ENCODE measurements around the gene STAB2. TPM values are rescaled to one million over a fixed set of nuclear protein-coding genes. Genes with fewer than 3 reads are reported as not detected.
A peak's percentile ranks its signal among the peaks of the same experiment; 100 is the strongest.

STAB2 gene
- total RNA-seq, 4 donors from 2014 or later, result 0.27 to 6.5 (median 1.2) TPM

DNA sequence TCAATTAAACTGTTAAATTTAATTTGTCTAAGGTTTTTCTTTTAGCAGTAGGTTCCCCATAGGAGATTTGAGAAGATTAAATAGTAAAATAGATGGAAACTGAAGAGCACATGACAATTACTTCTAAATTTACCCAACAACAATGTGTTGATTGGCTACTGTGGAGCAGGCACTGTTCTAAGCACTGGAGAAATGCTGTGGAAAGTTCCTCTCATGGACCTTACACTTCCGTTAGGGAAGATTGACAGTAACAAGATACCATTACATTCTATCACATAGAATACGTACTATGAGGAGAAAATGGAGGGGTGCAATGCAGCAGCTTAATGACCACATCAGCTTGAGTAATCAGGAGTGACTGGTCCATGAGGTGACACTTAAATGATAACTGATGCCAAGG, 8.1 kb upstream of the STAB2 start:
- Histone ChIP-seq H3K9me3 (no peaks in the 10 kb centered on the region), H3K27me3 (no peaks in the 10 kb centered on the region), H3K27ac (no peak overlapping the region), H3K4me3 (replicated peaks in 1 of 3) (no peak overlapping the region), H3K36me3 (no peaks in the 10 kb centered on the region), H3K4me1 (peaks cover 4 to 15% of the 10 kb centered on the region in 2 donors)
- 89 to 92% methylated on average over 2 of the region's 2 CpGs for WGBS, 2 donors
- intact Hi-C loops (cut with DNase I), result loop anchor here (5.0 kb wide), 1 partner anchor 53 kb away; no protein-coding TSS in a partner anchor
- no peak for TF ChIP-seq POLR2A (IDR thresholded peaks at IDR 0.05)
- TF ChIP-seq, protein P1, sequence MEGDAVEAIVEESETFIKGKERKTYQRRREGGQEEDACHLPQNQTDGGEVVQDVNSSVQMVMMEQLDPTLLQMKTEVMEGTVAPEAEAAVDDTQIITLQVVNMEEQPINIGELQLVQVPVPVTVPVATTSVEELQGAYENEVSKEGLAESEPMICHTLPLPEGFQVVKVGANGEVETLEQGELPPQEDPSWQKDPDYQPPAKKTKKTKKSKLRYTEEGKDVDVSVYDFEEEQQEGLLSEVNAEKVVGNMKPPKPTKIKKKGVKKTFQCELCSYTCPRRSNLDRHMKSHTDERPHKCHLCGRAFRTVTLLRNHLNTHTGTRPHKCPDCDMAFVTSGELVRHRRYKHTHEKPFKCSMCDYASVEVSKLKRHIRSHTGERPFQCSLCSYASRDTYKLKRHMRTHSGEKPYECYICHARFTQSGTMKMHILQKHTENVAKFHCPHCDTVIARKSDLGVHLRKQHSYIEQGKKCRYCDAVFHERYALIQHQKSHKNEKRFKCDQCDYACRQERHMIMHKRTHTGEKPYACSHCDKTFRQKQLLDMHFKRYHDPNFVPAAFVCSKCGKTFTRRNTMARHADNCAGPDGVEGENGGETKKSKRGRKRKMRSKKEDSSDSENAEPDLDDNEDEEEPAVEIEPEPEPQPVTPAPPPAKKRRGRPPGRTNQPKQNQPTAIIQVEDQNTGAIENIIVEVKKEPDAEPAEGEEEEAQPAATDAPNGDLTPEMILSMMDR (IDR thresholded peaks at IDR 0.05), result no peak
- DNase-seq, result no peak

DNA sequence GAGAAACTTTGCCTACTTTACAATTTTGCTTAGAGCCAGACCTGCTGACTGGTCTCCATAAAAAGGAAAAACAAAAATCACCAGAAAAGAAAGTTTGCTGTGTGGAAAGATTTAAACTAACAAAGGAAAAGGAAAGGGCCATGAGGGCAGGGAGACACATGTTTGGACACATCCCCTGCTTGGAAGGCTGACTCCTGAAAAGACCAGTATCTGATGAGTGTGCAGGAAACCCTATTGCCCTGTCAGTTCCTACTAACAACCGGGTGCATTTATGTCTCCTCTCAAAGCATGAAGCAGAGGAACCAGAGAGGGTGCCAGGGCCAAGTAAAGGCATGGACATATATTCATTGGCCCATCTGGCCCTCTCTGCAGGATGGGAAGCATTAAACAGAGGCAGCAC, 7.0 kb upstream of the STAB2 start:
- H3K4me3 ChIP-seq (replicated peaks in 1 of 3), result no peak overlapping the region
- H3K27ac ChIP-seq, result no peak overlapping the region
- no peak for TF ChIP-seq POLR2A (IDR thresholded peaks at IDR 0.05)
- TF ChIP-seq, protein P1 (IDR thresholded peaks at IDR 0.05), result no peak
- no peaks in the 10 kb centered on the region for H3K9me3 ChIP-seq
- WGBS, 2 donors, result 57 to 61% methylated on average over 1 of the region's 1 CpG
- DNase-seq, result peak in 1 of 2 donors; percentile 7
- no peaks in the 10 kb centered on the region for H3K27me3 ChIP-seq
- intact Hi-C loops (cut with DNase I), result no loop called here
- H3K36me3 ChIP-seq, result no peaks in the 10 kb centered on the region
- peaks cover 4 to 15% of the 10 kb centered on the region in 2 donors for H3K4me1 ChIP-seq

DNA sequence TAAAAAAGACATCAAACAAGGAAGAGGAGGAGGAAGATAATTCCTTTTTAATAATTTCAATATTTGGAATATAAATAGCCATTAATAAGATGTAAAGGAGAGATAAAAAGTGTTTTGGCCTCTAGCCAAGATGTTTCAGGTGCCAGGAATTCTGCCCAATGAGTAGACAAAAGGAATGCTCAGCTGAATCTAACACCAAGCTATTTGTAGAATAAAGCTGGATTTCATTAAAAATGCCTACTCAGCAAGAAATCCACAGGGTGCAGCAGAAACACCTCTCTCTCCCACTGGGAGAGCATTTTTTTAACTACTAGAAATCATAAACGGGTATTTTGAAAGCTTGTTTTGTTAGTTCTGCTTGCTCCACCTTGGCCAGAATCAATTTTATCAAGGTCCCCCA, 4.1 kb upstream of the STAB2 start:
- WGBS, 2 donors, result 13 to 24% methylated on average over 1 of the region's 1 CpG
- Histone ChIP-seq H3K27me3 (no peaks in the 10 kb centered on the region), H3K4me1 (peaks cover 0 to 6% of the 10 kb centered on the region in 2 donors), H3K9me3 (no peaks in the 10 kb centered on the region), H3K27ac (no peak overlapping the region), H3K36me3 (no peaks in the 10 kb centered on the region), H3K4me3 (replicated peaks in 1 of 3) (no peak overlapping the region)
- TF ChIP-seq, protein P1 (IDR thresholded peaks at IDR 0.05), result no peak
- no peak for TF ChIP-seq POLR2A (IDR thresholded peaks at IDR 0.05)
- no peak for DNase-seq
- intact Hi-C loops (cut with DNase I), result no loop called here

DNA sequence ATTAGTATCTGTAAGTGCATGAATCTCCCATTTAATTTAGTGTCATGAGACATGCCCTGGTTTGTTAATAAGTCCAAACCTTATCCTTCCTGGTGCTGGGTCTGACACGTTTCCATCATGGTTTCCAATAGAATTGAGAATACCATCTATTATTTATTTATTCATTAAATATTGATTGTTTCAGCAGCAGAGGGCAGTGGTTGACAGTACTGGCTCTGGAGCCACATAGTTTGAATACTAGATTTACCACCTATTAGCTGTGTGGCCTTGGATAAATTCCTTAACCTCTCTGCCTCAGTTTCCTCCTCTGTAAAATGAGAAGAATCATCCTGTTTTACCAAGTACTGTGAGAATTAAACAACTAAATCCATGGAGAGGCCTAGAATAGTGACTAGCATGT, 941 bp upstream of the STAB2 start:
- H3K4me1 ChIP-seq, result peaks cover 15 to 27% of the 10 kb centered on the region in 2 donors
- no peaks in the 10 kb centered on the region for H3K9me3 ChIP-seq
- no peak for DNase-seq
- TF ChIP-seq, protein P1 (IDR thresholded peaks at IDR 0.05), result peak in 2 of 6 experiments; percentile 10 to 23
- TF ChIP-seq POLR2A (IDR thresholded peaks at IDR 0.05), result no peak
- no peak overlapping the region for H3K27ac ChIP-seq
- H3K27me3 ChIP-seq, result no peaks in the 10 kb centered on the region
- H3K4me3 ChIP-seq (replicated peaks in 1 of 3), result no peak overlapping the region
- intact Hi-C loops (cut with DNase I), result no loop called here
- H3K36me3 ChIP-seq, result no peaks in the 10 kb centered on the region
- WGBS, 2 donors, result 72 to 83% methylated on average over 1 of the region's 1 CpG

DNA sequence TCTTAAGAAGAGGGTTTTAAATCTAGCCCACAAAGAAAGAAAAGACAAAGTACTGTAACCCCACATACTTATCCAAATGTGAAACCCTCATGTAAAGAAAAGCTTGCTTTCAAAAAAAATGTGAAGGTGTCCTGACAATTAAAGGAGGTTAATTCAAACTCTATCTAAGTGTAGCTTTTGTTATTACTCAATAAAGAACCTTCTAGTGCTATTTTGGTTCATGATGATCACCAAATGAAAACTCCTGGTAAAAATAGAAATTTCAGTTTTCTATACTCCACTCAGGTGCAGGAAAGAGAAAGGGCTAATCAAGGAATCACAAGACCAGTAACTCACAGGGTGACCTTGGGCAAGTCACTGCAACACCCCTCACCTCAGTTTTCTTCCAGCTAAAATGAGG, 1.6 kb downstream of the STAB2 start:
- no peaks in the 10 kb centered on the region for H3K9me3 ChIP-seq
- DNase-seq, result no peak
- peaks cover 21 to 31% of the 10 kb centered on the region in 2 donors for H3K4me1 ChIP-seq
- no peak overlapping the region for H3K27ac ChIP-seq
- H3K4me3 ChIP-seq (replicated peaks in 1 of 3), result no peak overlapping the region
- H3K27me3 ChIP-seq, result no peaks in the 10 kb centered on the region
- no peaks in the 10 kb centered on the region for H3K36me3 ChIP-seq
- intact Hi-C loops (cut with DNase I), result no loop called here
- TF ChIP-seq POLR2A (IDR thresholded peaks at IDR 0.05), result no peak
- TF ChIP-seq, protein P1 (IDR thresholded peaks at IDR 0.05), result no peak

All from thyroid gland (tissue), 4 donors.